Neural cell (in vitro differentiated cells): ENCODE results near the gene DAAM2. TPM values are rescaled to one million over a fixed set of nuclear protein-coding genes. Genes with fewer than 3 reads are reported as not detected.

Experiments
- H2AFZ ChIP-seq: fragments of 200-600, 300-800 bp; sonication (generic), shearing (Covaris generic); 2 replicates; pipeline ENCODE4 v1.6.0; 2014; ENCODE audit warnings: low read depth, mild to moderate bottlenecking, antibody characterized with exemption, low read length, moderate library complexity
- H3F3A ChIP-seq: fragments of 200-600 bp; shearing (Covaris generic); 2 replicates; pipeline ENCODE4 v1.6.1; 2016; ENCODE audit warnings: mild to moderate bottlenecking, moderate library complexity, mixed read lengths, antibody characterized with exemption, low read length; ENCODE audit not compliant: insufficient read depth, poor library complexity, severe bottlenecking
- H3K27ac ChIP-seq: fragments of 200-600, 300-800 bp; sonication (generic), shearing (Covaris generic); 2 replicates; pipeline ENCODE4 v1.5.1; 2014; ENCODE audit warnings: mild to moderate bottlenecking, low read length, moderate library complexity
- H3K27me3 ChIP-seq: fragments of 300-800, 200-600 bp; sonication (generic), shearing (Covaris generic); 2 replicates; pipeline ENCODE4 v1.6.0; 2014; ENCODE audit warnings: mild to moderate bottlenecking, low read depth, low read length, moderate library complexity; ENCODE audit not compliant: insufficient read depth
- H3K36me3 ChIP-seq: fragments of 300-800, 200-600 bp; sonication (generic), shearing (Covaris generic); 2 replicates; pipeline ENCODE4 v1.5.1; 2014; ENCODE audit warnings: mild to moderate bottlenecking, antibody characterized with exemption, low read length, moderate library complexity; ENCODE audit not compliant: insufficient read depth
- H3K4me2 ChIP-seq: fragments of 300-800, 200-600 bp; sonication (generic), shearing (Covaris generic); 2 replicates; pipeline ENCODE4 v1.6.0; 2014; ENCODE audit warnings: mild to moderate bottlenecking, low read length
- H3K4me3 ChIP-seq: fragments of 300-800, 200-600 bp; sonication (generic), shearing (Covaris generic); 2 replicates; pipeline ENCODE4 v1.5.1; 2014; ENCODE audit warnings: mild to moderate bottlenecking, low read length, moderate library complexity
- H3K79me2 ChIP-seq: fragments of 200-600 bp; shearing (Covaris generic); replicated peaks from 2 replicates; pipeline ENCODE4 v1.6.0; 2014; ENCODE audit warnings: mild to moderate bottlenecking, low read length, moderate library complexity; ENCODE audit not compliant: insufficient read depth
- H3K9ac ChIP-seq: fragments of 300-800, 200-600 bp; sonication (generic), shearing (Covaris generic); 2 replicates; pipeline ENCODE4 v1.6.1; 2016; ENCODE audit warnings: mild to moderate bottlenecking, low read length, mixed read lengths
- H3K9me2 ChIP-seq: fragments of 200-600 bp; shearing (Covaris generic); 2 replicates; pipeline ENCODE4 v1.6.1; 2016; ENCODE audit warnings: mild to moderate bottlenecking, low read length, mixed read lengths; ENCODE audit not compliant: insufficient read depth
- H3K9me3 ChIP-seq: fragments of 200-600, 300-800 bp; sonication (generic), shearing (Covaris generic); 2 replicates; pipeline ENCODE4 v1.6.1; 2016; ENCODE audit warnings: mild to moderate bottlenecking, mixed run types, low read length, moderate library complexity, mixed read lengths
- H4K20me1 ChIP-seq: fragments of 200-600 bp; shearing (Covaris generic); 2 replicates; pipeline ENCODE4 v1.6.1; 2016; ENCODE audit warnings: mild to moderate bottlenecking, mixed run types; ENCODE audit not compliant: insufficient read depth
- EP300 ChIP-seq: fragments of 450-650 bp; conservative IDR thresholded peaks from 2 replicates; pipeline ENCODE4 v1.6.1; 2014; ENCODE audit warnings: antibody characterized with exemption, mild to moderate bottlenecking, moderate library complexity; ENCODE audit not compliant: poor library complexity, severe bottlenecking
- EZH2 ChIP-seq: fragments of 200-600, 300-800 bp; shearing (Covaris generic), sonication (generic); IDR thresholded peaks from 2 replicates; pipeline ENCODE4 v1.6.1; 2014; ENCODE audit warnings: antibody characterized with exemption, low read length, borderline replicate concordance, mild to moderate bottlenecking; ENCODE audit not compliant: insufficient read depth, poor library complexity, severe bottlenecking
- MXI1 ChIP-seq: fragments of 450-650 bp; conservative IDR thresholded peaks from 2 replicates; pipeline ENCODE4 v1.6.1; 2014; ENCODE audit warnings: antibody characterized with exemption, mild to moderate bottlenecking; ENCODE audit not compliant: poor library complexity, severe bottlenecking
- POLR2AphosphoS5 ChIP-seq: IDR thresholded peaks from 2 replicates; pipeline ENCODE4 v1.6.1; 2012
- RAD21 ChIP-seq: fragments of 450-650 bp; conservative IDR thresholded peaks from 2 replicates; pipeline ENCODE4 v1.6.1; 2014; ENCODE audit warnings: antibody characterized with exemption, mild to moderate bottlenecking, moderate library complexity
- REST ChIP-seq: IDR thresholded peaks from 2 replicates; pipeline ENCODE4 v1.6.1; 2012; ENCODE audit warnings: borderline replicate concordance
- SMC3 ChIP-seq: fragments of 450-650 bp; conservative IDR thresholded peaks from 2 replicates; pipeline ENCODE4 v1.6.1; 2014; ENCODE audit warnings: antibody characterized with exemption, mild to moderate bottlenecking, moderate library complexity; ENCODE audit not compliant: poor library complexity
- TAF1 ChIP-seq: IDR thresholded peaks from 2 replicates; pipeline ENCODE4 v1.6.1; 2012; ENCODE audit warnings: low read depth
- polyA plus RNA-seq: library from polyadenylated mRNA; depleted of rRNA; stranded (reverse); fragments of >200 nt; gene quantifications from 2 replicates; pipeline ENCODE4 v1.2.3, GENCODE V29; 2014
- TF ChIP-seq, protein P1 (sequence below): fragments of 450-650 bp; IDR thresholded peaks from 2 replicates; pipeline ENCODE4 v1.5.1; 2014; ENCODE audit warnings: antibody characterized with exemption, mild to moderate bottlenecking, moderate library complexity; ENCODE audit not compliant: poor library complexity, severe bottlenecking

Gene DAAM2
- polyA plus RNA-seq, 1 donor from 2014 or later: 1.2 TPM

DNA sequence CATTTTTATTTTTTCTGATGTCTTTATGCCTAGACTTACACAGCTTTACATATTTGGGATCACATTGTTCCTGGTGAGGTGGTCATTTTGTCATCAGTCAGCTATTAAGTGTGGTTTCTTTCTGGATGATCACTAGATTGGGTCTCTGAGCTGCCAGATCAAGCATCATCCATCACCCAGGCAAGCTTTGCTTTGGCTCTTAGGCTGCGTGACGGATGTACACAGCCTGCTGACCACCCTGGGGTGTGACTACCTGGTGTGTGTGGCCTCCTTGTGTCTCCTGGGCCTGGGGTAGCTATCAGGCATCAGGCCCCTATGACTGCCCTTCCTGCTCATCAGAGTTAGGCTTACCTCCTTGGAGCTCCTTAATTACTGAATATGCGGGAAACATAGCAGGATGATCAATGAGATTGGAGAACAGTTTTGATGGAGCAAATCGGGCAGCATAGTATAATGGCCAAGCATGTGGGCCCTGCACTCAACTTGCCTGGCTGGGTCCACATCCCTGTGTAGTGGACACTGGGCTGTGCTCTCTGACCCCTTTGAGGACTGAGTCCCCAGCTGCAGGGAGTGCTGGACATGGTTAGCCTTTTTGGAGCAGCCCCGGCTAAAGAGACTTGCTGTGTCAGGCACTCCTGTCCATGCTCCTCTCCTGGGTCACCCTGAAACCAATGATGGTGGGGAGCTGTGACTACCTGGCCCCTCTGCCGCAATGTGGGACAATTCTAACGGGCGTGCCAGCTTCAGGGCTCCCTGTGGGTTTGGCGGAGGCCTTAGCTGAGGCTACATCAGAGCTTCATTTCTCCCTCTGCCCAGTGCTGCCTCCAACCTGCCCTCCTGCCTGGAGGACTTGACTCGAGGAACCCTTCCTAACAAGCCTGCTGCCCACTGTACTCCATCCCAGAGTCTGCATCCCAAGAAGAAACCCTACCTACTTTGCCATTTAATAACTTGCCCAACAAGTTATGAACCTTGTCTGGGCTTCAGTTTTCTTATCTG is 8.2 kb downstream of the DAAM2 start:
- no peak for TF ChIP-seq MXI1
- TF ChIP-seq EP300: no peak
- no peaks in the 10 kb centered on the region for H3K27me3 ChIP-seq
- no peaks in the 10 kb centered on the region for H3F3A ChIP-seq
- no peak overlapping the region for H3K4me2 ChIP-seq
- no peak overlapping the region for H3K4me3 ChIP-seq
- H3K79me2 ChIP-seq: no peaks in the 10 kb centered on the region
- H3K27ac ChIP-seq: no peak overlapping the region
- H3K9ac ChIP-seq: no peak overlapping the region
- no peaks in the 10 kb centered on the region for H3K9me2 ChIP-seq
- no peaks in the 10 kb centered on the region for H3K9me3 ChIP-seq
- H4K20me1 ChIP-seq: no peaks in the 10 kb centered on the region
- H2AFZ ChIP-seq: no peak overlapping the region
- no peaks in the 10 kb centered on the region for H3K36me3 ChIP-seq

DNA sequence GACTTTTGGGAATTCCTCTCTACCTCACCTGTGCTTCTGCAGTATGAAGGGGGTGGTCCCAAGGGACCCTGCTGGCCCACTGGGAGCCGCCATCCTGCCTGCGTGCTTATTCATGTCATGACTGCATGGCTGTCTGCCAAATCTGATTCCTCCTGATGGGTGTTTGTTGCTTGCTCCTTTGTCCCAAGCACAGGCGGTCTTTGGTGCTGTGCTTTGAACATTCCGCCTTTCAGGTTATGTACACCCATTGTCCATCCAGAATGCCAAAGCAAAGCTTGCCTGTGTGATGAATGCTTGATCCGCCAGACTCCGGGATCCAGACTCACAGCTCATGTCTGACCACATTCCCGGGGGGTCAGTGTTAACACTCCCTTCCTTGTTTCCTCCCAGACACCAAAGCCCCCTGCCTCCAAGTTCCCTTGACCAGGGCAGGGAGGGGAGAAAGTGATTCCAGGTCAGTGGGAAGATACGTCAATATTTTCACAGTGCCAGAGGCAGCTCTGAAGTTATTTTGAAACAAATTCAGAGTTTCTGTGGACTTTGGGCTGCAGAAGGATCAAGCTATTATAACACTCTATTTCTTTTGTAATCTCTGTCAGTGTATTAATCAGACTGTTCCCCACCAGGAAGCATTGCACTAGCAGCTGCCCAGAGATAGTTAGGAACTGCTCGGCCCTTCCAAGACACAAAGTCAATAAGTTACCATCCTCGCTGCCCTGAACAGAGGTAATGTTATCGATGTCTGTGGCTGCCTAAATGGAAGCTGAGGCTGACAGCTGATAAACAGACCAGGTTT is 9.5 kb downstream of the DAAM2 start:
- Histone ChIP-seq H3K4me3 (no peak overlapping the region), H4K20me1 (no peaks in the 10 kb centered on the region), H3K36me3 (no peaks in the 10 kb centered on the region), H3F3A (no peaks in the 10 kb centered on the region), H3K79me2 (no peaks in the 10 kb centered on the region), H3K27ac (no peak overlapping the region), H3K9me2 (no peaks in the 10 kb centered on the region), H3K27me3 (no peaks in the 10 kb centered on the region), H3K9ac (no peak overlapping the region), H3K4me2 (no peak overlapping the region), H2AFZ (no peak overlapping the region), H3K9me3 (no peaks in the 10 kb centered on the region)
- TF ChIP-seq SMC3 (no peak), RAD21 (no peak), REST (no peak), POLR2AphosphoS5 (no peak), MXI1 (no peak), TAF1 (no peak), EP300 (no peak), EZH2 (no peak)
- TF ChIP-seq, protein P1, sequence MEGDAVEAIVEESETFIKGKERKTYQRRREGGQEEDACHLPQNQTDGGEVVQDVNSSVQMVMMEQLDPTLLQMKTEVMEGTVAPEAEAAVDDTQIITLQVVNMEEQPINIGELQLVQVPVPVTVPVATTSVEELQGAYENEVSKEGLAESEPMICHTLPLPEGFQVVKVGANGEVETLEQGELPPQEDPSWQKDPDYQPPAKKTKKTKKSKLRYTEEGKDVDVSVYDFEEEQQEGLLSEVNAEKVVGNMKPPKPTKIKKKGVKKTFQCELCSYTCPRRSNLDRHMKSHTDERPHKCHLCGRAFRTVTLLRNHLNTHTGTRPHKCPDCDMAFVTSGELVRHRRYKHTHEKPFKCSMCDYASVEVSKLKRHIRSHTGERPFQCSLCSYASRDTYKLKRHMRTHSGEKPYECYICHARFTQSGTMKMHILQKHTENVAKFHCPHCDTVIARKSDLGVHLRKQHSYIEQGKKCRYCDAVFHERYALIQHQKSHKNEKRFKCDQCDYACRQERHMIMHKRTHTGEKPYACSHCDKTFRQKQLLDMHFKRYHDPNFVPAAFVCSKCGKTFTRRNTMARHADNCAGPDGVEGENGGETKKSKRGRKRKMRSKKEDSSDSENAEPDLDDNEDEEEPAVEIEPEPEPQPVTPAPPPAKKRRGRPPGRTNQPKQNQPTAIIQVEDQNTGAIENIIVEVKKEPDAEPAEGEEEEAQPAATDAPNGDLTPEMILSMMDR: no peak
